Stomach smooth muscle (tissue), 2 donors: Measurements from ENCODE around the gene KCNG4.

Source experiments
- H3K27ac ChIP-seq: one replicate; pipeline ENCODE4 v1.7.0; 2013; ENCODE audit warnings: mild to moderate bottlenecking, low read length, inconsistent platforms
- H3K27me3 ChIP-seq, 2 donors: one replicate each; pipeline ENCODE4 v1.7.0; 2013; ENCODE audit warnings: low read length in 2 of 2; ENCODE audit not compliant: insufficient read depth in 2 of 2, control insufficient read depth in 1 of 2
- H3K36me3 ChIP-seq, 2 donors: one replicate each; pipeline ENCODE4 v1.7.0; 2013; ENCODE audit warnings: low read length in 2 of 2; ENCODE audit not compliant: control insufficient read depth in 2 of 2, insufficient read depth in 2 of 2
- H3K4me1 ChIP-seq: one replicate; pipeline ENCODE4 v1.7.0; 2013; ENCODE audit warnings: low read length; ENCODE audit not compliant: control insufficient read depth, insufficient read depth
- H3K4me3 ChIP-seq, 2 donors: one replicate each; pipeline ENCODE4 v1.7.0; 2013; ENCODE audit warnings: low read length in 2 of 2
- H3K9ac ChIP-seq, 2 donors: one replicate each; pipeline ENCODE4 v1.7.0; 2013; ENCODE audit warnings: low read length in 2 of 2, mild to moderate bottlenecking in 1 of 2
- H3K9me3 ChIP-seq, 2 donors: one replicate each; pipeline ENCODE4 v1.7.0; 2013; ENCODE audit warnings: low read length in 2 of 2; ENCODE audit not compliant: control insufficient read depth in 2 of 2
- donor health status: healthy.
- donor health status: Pancreatic carcinoma.

The KCNG4 gene

GRCh38 chr16:84236671-84237070, 3.1 kb downstream of the KCNG4 start:
- Histone ChIP-seq H3K9ac (no peak overlapping the region), H3K4me1 (no peaks in the 10 kb centered on the region), H3K9me3 (no peaks in the 10 kb centered on the region), H3K4me3 (no peak overlapping the region), H3K27ac (no peak overlapping the region), H3K27me3 (peaks cover 8 to 10% of the 10 kb centered on the region in 2 donors), H3K36me3 (no peaks in the 10 kb centered on the region)

DNA sequence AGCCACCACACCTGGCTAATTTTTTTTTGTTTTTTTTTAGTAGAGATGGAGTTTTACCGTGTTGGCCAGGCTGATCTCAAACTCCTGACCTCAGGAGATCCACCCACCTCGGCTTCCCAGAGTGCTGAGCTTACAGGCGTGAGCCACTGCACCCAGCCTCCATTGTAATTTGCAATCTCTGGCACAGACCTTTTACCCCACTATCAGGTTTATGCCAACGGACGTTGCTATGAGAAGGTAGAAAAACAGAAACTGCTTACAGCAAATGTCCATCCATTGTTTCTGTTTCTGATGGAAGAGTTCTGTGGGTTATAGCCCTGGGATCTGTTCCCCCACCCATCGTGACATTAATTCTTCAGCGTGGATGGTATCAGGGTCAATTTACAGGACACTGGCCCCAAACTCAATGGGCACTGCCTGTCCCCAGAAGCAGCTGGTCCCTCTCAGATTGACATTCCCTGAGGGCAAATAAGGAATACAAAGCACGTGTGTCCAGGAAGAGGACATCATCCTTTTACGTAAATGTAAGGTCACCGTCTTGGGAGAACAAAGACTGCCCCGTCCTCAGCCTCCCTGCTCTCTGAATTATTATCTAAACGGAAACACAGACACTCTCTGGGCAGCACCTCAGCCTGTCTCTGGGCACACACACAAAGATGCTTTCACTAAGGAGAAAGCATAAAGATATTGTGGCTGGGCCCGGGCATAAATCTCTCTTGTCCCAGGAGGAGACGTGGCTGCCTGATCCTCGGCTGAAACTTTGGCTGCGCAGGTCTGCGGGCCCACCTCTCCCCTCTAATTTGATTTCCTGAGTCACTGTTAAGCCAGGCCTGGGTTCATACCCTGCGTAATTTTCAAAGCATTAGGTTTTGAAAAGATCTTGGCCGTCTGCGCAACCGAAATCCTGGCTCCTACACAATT, 5.2 kb downstream of the KCNG4 start:
- Histone ChIP-seq H3K27me3 (peaks cover 2 to 6% of the 10 kb centered on the region in 2 donors), H3K9ac (no peak overlapping the region), H3K27ac (no peak overlapping the region), H3K4me3 (no peak overlapping the region), H3K36me3 (no peaks in the 10 kb centered on the region), H3K4me1 (no peaks in the 10 kb centered on the region), H3K9me3 (no peaks in the 10 kb centered on the region)

DNA sequence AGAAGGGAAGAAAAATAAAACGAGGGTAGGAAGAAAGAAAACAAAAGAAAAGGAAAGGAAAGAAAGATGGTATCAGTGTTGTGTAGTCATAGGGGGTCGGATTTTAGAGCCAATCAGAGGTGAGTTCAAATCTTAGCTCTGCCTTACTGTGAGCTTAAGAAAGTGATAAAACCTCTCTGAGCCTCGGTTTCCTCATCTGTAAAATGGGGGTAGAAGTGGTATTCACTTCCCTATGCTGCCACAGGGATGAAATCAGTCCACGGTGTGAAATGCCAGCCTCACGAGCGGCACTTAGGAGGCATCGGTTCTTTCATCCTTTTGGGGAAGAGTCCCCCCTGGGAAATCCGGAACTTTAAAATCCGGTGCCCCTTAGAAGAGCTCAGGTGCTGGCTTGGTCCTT, 6.1 kb downstream of the KCNG4 start:
- Histone ChIP-seq H3K27me3 (peaks cover 2 to 6% of the 10 kb centered on the region in 2 donors), H3K27ac (no peak overlapping the region), H3K9me3 (no peaks in the 10 kb centered on the region), H3K9ac (no peak overlapping the region), H3K36me3 (no peaks in the 10 kb centered on the region), H3K4me1 (no peaks in the 10 kb centered on the region), H3K4me3 (no peak overlapping the region)

DNA sequence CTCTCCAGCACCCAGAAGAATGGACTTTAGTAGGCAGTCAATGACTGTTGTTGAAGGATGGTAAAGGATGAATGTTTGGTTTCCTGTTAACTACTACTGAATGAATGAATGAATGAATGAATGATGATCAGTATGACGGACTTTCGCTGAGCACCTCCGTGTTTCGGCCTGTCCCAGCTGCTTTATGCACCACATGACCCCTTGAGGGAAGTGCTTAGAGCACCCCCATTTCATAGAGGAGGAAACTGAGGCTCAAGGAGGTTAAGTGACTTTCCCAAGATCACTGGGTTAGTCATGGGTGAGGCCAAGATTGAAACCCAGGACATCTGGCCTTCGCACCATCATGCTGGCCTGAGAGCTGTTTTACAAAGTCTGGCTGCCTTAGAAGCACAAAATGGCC, 6.8 kb downstream of the KCNG4 start:
- Histone ChIP-seq H3K36me3 (no peaks in the 10 kb centered on the region), H3K27me3 (peaks cover 0 to 3% of the 10 kb centered on the region in 2 donors), H3K9me3 (no peaks in the 10 kb centered on the region), H3K9ac (no peak overlapping the region), H3K27ac (no peak overlapping the region), H3K4me1 (peaks cover 5% of the 10 kb centered on the region), H3K4me3 (no peak overlapping the region)

DNA sequence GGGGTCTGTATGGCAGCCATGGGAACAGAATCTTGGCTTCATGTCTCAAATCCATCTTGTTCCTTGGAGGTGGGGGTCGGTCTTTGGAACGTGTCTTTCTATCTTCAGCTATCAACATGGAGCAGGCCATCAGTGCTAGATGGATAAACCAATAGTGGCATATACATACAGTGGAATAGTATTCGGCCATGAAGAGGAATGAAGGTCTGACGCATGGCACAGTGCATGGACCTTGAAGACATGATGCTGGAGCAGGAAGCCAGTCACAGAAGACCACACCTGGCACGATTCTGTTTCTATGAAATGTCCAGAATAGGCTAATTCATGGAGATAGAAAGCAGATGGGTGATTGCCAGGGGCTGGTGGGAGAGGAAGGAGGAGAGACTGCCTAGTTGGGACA, 7.8 kb downstream of the KCNG4 start:
- Histone ChIP-seq H3K9me3 (no peaks in the 10 kb centered on the region), H3K4me1 (peaks cover 9% of the 10 kb centered on the region), H3K9ac (no peak overlapping the region), H3K36me3 (no peaks in the 10 kb centered on the region), H3K4me3 (no peak overlapping the region), H3K27ac (no peak overlapping the region), H3K27me3 (no peaks in the 10 kb centered on the region)

GRCh38 chr16:84229471-84229870, 10.3 kb downstream of the KCNG4 start:
- Histone ChIP-seq H3K4me1 (peaks cover 9% of the 10 kb centered on the region), H3K27ac (no peak overlapping the region), H3K36me3 (no peaks in the 10 kb centered on the region), H3K27me3 (peaks cover 0 to 7% of the 10 kb centered on the region in 2 donors), H3K9ac (no peak overlapping the region), H3K4me3 (no peak overlapping the region), H3K9me3 (no peaks in the 10 kb centered on the region)

DNA sequence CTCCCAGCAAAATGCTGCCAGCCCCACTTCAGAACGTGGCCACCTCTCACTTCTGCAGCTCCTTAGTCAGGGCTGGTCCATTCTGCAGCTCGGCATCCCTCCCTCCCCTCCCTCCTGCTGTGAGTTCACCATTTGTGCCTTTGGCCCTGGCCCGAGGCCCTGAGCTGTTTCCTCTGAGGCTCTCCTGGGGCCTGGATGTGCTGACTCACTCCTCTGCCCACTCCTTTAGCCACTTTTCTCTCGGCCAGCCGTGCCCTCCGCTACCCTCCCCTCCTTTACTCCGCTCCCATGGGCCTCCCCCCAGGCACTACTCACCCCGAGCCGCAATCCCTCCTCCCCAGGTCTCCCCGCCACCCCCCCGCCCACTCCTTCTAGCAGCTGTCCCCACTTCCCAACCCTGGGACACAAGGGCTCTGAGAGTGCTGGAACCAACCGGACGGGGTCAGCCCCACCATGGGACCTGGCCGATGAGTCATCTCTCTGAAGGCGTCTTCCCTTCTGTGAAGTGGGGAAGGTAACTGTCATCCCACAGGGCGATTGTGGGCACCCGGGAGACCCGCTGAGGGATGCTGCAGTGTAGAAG, 11.5 kb downstream of the KCNG4 start:
- peaks cover 0 to 7% of the 10 kb centered on the region in 2 donors for H3K27me3 ChIP-seq
- no peak overlapping the region for H3K9ac ChIP-seq
- no peaks in the 10 kb centered on the region for H3K9me3 ChIP-seq
- H3K36me3 ChIP-seq, result no peaks in the 10 kb centered on the region
- H3K27ac ChIP-seq, result no peak overlapping the region
- no peak overlapping the region for H3K4me3 ChIP-seq
- H3K4me1 ChIP-seq, result peaks cover 9% of the 10 kb centered on the region

GRCh38 chr16:84227548-84227947, 12.3 kb downstream of the KCNG4 start:
- no peaks in the 10 kb centered on the region for H3K36me3 ChIP-seq
- no peak overlapping the region for H3K27ac ChIP-seq
- peaks cover 0 to 7% of the 10 kb centered on the region in 2 donors for H3K27me3 ChIP-seq
- no peaks in the 10 kb centered on the region for H3K9me3 ChIP-seq
- no peak overlapping the region for H3K4me3 ChIP-seq
- H3K9ac ChIP-seq, result no peak overlapping the region
- H3K4me1 ChIP-seq, result peaks cover 9% of the 10 kb centered on the region

DNA sequence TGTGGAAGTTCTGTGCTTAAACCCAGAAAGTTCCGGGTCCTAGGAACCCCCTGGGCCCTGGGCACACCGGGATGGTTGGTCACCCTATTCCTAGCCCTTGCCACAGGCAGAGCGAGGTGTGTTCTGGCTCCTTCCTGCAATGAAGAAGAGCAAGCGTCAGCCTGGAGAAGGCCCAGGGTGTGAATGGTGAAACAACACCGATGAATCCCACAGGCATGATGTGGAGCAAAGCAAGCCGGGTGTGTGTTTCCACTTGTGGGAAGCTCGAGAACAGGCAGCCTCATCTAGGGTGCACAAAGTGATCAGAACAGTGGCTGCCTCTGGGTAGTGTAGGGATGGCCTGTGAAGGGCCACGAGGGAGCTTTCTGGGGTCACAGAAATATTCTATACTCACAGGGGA, 13.8 kb downstream of the KCNG4 start:
- H3K36me3 ChIP-seq, result no peaks in the 10 kb centered on the region
- no peak overlapping the region for H3K27ac ChIP-seq
- H3K4me3 ChIP-seq, result no peak overlapping the region
- H3K4me1 ChIP-seq, result peaks cover 9% of the 10 kb centered on the region
- no peak overlapping the region for H3K9ac ChIP-seq
- peaks cover 0 to 7% of the 10 kb centered on the region in 2 donors for H3K27me3 ChIP-seq
- H3K9me3 ChIP-seq, result no peaks in the 10 kb centered on the region

DNA sequence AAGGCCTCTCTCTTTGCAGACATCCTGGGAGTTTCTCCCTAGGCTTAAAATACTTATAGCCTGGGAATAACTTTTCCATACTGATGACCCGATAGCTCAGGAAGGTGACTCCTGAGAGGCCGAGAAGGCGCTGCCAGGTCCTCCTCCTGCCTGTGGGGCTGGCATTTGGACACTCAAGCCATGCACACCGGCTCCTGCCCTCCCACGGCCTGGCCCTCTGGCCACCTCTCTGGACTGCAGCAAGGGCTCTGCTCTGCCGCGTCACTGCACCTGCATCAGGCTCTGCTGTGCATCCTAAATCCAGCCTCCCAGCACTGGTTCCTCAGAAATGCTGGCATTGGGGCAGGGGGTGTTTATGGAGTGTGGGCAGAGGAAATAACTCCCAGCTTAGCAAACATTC, 14.2 kb downstream of the KCNG4 start:
- Histone ChIP-seq H3K27me3 (peaks cover 0 to 7% of the 10 kb centered on the region in 2 donors), H3K9ac (no peak overlapping the region), H3K4me1 (peaks cover 9% of the 10 kb centered on the region), H3K9me3 (no peaks in the 10 kb centered on the region), H3K4me3 (no peak overlapping the region), H3K36me3 (no peaks in the 10 kb centered on the region), H3K27ac (no peak overlapping the region)

DNA sequence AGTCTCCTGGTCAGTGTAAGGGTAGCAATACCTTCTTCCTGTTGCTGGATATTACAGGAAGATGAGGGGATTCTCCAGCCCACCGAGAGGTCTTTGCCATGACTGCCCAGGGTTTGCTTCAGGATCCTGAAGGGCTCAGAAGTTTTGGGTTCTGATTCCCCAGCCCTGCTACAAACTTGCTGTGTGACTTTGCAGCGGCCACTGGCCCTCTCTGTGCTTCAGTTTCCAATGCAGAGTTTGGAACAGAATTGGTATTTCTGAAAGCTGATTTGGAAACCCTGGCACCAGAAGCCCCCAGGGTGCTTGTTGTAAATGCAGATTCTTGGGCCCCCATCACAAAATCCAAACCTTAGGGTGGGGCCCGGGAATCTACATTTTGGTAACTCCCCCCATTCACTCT, 14.7 kb downstream of the KCNG4 start:
- Histone ChIP-seq H3K4me1 (peaks cover 9% of the 10 kb centered on the region), H3K4me3 (no peak overlapping the region), H3K27me3 (peaks cover 0 to 7% of the 10 kb centered on the region in 2 donors), H3K9ac (no peak overlapping the region), H3K27ac (no peak overlapping the region), H3K9me3 (no peaks in the 10 kb centered on the region), H3K36me3 (no peaks in the 10 kb centered on the region)
